Embryonic facial prominence (tissue), 1 donor: Measurements from ENCODE around the gene ATF7IP2.
"Not testable (repeated sequence)": the region's sequence is repeated elsewhere in the genome, so short reads cannot be mapped to it uniquely, and the experiment has no call there.

Source experiments
- DNase-seq: peaks from one replicate; pipeline ENCODE4 v3.0.0-alpha.2; 2016; ENCODE audit errors: extremely low spot score

ATF7IP2 gene

DNA sequence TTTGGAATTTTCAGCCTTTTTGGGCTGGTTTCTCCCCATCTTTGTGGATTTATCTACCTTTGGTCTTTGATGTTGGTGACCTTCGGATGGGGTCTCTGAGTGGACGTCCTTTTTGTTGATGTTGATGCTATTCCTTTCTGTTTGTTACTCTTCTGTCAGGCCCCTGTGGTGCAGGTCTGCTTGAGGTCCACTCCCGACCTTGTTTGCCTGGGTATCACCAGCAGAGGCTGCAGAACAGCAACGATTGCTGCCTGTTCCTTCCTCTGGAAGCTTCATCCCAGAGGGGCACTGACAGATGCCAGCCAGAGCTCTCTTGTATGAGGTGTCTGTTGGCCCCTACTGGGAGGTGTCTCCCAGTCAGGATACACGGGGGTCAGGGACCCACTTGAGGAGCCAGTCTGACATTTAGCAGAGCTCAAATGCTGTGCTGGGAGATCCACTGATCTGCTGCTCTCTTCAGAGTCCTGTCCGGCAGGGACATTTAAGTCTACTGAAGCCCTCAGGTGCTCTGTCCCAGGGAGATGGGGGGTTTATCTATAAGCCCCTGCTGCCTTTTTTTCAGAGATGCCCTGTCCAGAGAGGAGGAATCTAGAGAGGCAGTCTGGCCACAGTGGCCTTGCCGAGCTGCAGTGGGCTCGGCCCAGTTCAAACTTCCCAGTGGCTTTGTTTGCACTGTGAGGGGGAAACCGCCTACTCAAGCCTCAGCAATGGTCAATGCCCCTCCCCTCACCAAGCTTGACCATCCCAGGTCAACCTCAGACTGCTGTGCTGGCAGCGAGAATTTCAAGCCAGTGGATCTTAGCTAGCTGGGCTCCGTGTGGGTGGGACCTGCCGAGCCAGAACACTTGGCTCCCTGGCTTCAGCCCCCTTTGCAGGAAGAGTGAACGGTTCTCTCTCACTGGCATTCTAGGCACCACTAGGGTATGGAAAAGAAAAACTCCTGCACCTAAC lies 66.6 kb downstream of the ATF7IP2 start:
- not testable (repeated sequence) for DNase-seq

DNA sequence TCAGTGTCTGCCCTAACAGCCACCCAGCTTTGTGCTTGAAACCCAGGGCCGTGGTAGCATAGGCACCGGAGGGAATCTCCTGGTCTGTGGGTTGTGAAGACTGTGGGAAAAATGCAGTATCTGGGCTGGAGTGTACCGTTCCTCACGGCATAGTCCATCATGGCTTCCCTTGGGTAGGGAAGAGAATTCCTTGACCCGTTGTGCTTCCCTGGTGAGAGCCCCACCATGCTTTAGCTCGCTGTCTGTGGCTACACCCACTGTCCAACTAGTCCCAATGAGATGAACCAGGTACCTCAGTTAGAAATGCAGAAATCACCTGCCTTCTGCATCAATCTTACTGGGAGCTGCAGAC lies 67.3 kb downstream of the ATF7IP2 start:
- DNase-seq, result no peak

DNA sequence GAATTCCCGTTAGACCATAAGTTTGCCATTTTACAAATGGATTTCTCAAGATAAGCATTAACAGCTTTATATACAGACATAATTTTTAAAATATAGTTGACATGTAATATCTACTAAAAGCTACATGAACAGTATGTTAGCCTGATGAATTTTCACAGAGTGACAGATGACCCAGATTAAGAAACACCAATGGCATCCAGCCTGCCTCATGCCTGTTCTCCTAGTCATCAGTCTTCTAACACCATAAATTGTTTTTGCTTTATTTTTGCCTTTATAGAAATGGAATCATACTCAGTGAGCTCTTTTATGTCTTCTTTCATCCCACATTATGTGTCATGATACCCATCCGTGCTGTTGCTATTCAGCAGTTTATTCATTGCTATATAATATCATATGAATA lies 80.0 kb downstream of the ATF7IP2 start:
- DNase-seq, result no peak

DNA sequence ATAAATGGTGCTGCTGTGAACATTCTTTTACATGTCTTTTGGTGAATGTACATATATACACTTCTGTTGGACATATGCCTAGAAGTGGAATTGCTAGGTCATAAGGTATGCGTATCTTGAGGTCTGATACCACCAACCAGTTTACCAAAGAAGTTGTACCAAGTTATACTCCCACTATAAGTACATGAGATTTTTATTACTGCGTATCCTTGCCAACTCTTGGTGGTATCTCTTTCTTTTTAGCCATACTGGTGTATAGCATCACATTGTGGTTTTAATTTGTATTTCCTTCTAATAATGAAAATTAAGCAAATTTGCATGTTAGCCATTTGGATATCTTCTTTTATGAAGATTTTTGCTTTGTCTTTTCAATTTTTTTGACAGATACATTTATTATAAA lies 80.5 kb downstream of the ATF7IP2 start:
- no peak for DNase-seq

DNA sequence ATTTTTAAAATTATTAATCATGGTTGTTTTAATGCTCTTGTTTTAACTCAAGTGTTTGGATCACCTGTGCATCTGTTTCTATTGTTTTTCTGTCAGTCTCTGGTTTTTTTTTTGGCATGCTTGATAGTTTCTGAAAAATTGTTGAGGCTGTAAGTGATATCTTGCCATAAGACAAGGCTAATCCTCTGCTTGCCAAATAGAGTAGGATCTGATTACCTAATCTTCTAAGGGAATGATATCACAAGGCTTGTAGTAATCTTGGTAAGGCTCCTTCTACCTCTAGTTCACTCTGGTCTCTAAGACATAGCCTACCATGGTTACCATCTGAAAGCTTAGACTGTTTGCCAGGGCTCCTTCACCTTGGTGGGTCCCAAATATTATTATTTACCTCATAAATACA lies 81.0 kb downstream of the ATF7IP2 start:
- no peak for DNase-seq

DNA sequence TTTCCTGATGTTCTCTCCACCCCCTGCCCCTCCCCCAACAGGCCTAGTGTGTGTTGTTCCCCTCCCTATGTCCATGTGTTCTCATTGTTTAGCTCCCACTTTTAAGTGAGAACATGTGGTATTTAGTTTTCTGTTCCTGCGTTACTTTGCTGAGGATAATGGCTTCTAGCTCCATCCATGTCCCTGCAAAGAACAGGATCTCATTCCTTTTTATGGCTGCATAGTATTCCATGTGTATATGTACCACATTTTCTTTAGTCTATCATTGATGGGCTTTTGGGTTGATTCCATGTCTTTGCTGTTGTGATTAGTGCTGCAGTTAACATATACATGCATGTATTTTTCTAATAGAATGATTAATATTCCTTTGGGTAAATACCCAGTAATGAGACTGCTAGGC lies 90.8 kb downstream of the ATF7IP2 start:
- not testable (repeated sequence) for DNase-seq

DNA sequence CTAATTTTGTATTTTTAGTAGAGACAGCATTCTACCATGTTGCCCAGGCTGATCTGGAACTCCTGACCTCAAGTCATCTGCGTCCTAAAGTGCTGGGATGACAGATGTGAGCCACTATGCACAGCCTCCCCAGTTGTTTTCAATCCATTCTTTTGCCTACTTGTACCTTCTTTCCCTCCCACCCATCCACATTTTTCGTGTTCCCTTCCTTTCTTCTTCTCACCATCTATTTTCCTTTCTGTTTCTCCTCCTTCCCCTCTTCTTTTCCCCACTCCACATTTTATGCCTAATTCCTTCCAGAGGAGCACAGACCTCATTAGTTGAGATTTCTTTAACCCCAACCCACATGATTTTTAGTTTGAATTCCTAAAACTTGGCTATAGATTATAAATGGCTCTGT lies 94.3 kb downstream of the ATF7IP2 start:
- no peak for DNase-seq

DNA sequence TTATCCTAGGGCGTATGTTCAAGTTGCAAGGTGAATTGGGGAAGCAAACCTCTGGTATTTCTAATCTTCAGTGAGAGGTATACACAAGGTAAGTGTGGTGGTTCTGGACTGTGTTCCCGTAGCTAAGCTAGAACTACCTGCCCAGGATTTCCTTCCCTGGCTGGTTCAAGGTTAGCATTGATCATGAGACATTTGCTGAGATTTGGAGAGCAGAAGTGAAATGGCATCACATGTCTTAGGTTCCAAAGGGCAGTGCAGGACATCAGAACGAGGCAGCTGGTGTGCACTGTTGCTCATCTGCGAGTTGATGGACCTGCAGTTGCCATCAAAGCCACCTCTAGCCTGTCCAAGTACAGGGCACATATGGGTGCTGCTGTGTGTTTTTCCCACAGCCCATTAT lies 99.3 kb downstream of the ATF7IP2 start:
- DNase-seq, result no peak

DNA sequence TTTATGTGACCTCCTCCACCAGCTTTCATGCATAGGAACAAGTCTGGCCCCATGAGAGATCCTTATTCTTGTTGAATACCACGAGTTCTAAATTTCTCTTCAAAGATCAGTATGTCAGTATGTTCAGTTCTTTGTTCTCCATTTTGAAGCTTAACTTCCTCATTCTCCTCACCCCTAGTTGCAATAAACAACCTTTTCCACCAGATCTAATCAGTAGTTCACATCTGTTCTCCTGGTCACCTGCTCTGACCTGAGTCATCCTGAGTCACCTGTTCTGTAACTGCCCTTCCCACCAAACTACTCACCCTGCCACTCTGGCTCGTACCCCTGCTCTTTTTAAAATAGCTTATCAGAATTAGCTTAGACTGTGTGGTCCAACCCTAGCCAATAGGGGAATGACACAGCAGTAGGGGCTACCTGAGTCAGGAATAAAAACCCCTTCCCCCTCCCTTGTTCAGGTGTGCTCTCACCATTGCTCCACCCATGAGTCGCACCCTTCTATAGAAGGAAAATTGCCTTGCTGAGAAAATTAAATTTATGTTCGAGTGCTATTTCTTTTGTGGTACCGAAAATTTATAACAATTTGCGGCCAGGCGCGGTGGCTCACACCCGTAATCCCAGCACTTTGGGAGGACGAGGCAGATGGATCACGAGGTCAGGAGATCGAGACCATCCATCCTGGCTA lies 100.0 kb downstream of the ATF7IP2 start:
- no peak for DNase-seq

DNA sequence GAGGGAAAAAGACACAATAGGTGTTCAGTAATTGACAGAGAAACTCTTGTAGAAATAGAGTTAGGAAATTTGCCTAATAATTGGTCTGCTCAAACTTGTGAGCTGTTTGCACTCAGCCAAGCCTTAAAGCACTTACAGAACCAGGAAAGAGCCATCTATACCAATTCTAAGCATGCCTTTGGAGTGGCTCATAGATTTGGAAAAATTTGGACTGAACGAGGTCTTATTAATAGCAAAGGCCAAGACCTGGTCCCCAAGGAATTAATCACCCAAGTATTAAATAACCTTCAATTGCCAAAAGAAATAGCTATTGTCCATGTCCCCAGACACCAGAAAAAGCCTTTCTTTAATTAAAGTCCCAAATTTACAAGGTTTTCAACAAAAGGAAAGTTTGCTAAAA lies 104.3 kb downstream of the ATF7IP2 start:
- DNase-seq, result no peak

DNA sequence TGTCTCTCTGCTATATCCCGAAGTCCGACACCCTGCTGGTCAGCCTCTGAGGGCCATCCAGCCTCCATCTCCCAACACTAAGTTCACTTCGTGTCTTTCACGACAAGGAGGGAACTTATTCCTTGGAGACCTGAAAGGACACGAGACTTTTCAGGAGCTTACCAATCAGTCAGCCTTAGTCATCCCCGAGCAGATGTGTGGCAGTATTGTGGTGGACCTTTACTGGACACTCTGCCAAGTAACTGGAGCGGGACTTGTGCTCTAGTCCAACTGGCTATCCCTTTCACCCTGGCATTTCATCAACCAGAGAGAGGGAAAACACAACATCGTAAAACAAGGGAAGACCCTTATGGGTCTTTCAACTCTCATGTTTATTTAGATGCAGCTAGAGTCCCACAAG lies 107.4 kb downstream of the ATF7IP2 start:
- no peak for DNase-seq

DNA sequence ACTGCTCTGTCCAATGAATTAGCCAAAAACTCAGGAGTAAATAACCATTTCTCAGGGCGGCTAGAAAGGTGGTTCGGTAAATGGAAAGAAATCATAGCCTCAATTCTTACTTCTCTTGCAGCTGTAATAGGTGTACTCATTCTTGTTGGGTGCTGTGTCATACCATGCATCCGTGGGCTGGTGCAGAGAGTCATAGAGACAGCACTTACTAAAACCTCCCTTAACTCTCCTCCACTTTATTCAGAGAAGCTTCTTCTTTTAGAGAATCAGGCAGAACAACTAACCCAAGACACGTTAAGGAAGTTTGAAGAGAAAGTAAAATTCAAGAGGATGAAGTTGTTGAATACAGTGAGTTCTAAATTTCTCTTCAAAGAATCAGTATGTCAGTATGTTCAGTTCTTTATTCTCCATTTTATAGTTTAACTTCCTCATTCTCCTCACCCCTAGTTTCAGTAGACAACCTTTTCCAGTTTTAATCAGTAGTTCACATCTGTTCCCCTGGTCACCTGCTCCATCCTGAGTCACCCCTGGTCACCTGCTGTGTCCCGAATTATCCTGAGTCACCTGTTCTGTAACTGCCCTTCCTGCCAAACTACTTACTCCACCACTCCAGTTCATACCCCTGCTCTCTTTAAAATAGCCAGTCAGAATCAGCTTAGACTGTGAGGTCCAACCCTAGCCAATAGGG lies 108.6 kb downstream of the ATF7IP2 start:
- no peak for DNase-seq

DNA sequence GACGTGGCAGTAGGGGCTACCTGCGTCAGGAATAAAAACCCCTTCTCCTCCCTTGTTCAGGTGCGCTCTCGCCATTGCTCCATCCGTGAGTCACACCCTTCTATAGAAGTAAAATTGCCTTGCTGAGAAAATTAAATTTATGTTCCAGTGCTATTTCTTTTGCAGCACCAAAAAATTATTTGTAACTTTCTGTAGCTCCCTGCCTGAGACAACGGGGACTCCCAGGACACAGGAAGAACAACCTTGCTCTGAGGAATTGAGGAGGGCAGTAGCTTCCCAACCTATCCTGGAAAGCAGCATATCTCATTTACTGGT lies 109.1 kb downstream of the ATF7IP2 start:
- DNase-seq, result no peak

DNA sequence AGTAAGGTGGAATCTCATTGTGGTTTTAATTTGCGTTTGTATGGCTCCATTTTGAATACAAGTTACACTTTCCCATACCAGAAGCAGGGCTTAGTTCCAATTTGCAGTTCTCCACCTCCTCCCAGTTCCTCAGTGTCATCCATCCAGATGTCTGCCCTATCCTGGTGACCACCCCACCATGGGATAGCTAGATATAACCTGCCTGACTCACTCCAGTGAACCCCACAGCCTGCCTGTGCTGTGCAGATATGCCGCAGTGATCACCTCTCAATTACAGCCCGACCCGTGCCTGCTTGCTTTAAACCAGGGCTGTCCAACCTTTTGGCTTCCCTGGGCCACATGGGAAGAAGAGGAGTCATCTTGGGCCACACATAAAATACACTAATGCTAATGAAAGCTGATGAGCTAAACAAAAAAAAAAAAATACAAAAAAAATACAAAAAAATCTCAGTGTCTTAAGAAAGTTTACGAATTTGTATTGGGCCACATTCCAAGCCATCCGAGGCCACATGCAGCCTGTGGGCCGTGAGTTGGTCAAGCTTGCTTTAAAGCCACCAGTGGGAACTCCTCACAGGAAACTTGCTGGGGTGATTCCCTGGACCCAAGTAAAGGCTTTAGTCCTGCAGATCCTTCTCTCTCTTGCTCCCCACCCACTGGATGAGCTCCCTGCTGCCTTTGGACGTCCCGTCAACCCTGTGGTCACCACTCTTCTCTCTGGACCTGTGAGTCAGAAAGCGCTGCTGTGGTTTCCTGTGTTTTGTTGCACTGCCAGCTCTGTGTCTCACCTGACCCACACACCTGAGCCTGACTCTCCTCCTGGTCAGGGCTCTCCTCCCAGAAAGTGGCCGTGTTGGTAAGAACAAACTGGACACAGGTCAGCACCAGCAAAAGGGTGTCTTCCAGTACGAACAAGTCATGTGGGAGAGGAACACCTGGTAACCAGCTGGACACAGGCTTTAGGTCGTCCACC lies 111.6 kb downstream of the ATF7IP2 start:
- DNase-seq, result no peak

DNA sequence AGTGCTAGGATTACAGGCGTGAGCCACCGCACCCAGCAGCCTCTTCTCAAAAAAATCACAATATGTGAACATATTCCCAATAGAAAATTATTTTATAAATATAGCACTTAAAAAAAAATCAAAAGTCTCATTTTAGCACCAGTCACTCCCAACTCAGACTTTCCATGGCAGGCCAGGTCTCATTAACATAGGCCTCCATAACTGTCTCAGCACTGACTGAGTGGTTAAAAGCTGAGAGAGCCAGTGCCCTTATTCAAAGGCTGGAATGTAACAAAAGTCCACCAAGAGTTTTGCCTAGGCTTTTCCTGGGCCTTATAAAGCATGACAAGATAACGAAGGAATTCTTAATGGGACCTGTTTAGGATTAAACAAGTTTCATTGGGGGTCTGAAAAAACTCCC lies 114.7 kb downstream of the ATF7IP2 start:
- no peak for DNase-seq

DNA sequence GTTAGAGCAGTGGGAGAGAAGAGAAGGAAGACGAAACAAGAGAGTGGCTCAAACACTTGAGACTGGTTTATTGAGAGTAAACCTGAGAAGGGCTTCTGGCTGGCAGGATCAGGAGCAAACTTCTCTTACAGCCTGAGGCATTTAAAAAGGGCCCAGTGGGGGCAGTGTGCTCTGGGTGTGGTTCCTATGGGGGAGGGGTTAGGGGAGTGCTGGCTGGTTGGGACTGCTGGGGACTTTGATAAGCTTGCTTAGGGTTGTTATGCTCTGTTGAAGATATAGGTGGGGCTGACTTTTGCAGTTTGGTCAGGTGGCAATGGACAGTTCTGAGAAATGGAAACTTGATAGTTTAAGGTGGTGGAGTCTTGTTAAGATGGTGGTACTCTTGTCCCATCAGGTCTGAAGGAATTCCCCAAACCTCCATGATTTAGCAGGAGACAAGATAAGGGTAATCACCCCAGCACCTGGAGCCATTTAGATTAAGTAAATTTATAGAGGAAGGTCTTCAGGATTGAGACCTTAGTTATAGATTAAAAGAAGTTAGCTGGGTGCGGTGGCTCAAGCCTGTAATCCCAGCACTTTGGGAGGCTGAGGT lies 115.3 kb downstream of the ATF7IP2 start:
- DNase-seq, result no peak

DNA sequence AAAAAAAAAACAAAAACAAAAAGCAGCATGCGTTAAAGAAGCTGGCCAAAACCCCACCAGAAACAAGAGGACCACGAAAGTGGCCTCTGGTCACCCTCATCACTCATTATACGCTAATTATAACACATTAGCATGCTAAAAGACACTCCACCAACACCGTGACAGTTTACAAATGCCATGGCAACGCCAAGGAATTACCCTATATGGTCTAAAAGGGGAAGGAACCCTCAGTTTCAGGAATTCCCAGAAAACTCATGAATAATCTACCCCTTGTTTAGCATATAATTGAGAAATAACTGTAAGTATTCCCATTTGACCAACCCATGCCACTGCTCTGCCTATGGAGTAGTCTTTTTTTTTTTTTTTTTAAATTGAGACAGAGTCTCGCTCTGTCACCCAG lies 116.9 kb downstream of the ATF7IP2 start:
- no peak for DNase-seq

DNA sequence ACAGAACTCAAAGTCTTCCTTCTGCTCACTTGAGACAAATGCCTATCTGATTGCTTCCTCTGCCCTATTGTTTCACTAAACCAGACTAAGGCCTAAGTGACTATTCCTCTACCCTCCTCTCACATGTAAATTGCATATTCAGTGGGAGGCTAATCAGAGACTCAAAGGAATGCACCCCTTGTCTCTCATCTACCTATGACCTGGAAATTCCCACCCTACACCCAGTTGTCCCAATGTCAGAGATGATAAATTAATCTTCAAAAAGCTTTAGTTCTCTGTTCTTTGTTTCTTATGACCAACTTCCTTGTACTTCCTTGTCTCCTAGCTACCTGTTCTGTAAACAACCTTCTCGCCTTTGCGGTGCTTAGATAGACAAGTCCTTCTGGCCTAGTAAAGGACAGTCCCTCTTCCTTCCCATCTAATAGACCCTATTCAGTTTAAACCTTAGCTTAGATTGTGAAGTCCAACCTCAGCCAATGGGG lies 118.6 kb downstream of the ATF7IP2 start:
- DNase-seq, result no peak

DNA sequence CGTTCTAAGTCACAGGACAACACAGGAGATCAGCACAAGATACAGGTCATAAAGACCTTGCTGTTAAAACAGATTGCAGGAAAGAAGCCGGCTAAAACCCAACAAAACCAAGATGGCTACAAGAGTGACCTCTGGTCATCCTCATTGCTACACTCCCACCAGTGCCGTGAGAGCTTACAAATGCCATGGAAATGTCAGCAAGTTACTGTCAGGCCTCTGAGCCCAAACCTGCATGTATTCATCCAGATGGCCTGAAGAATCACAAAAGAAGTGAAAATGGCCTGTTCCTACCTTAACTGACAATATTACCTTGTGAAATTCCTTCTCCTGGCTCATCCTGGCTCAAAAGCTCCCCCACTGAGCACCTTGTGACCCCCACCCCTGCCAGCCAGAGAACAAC lies 119.4 kb downstream of the ATF7IP2 start:
- DNase-seq, result not testable (repeated sequence)

DNA sequence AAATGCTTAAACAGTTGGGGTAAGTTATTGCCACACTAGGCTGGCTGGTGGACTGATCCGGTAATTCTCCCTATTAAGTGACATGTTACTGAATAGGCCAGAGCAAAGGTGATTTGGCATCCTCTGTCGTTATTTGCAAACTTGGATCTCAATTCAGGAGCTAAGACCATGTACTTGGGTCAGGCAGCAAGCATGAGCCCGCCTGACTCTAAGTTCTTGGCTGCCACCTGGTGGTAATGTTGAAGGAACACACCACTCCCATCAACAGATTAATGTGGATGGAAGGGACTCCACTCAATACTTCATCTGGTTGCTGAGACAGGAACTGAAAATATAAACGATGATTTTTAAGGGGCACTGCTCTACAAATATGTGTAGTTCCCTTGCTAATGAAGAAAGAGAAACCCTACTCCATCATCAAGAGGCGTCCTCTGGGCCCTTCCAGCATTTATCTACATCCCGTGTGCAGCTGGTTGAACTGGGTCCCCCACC lies 123.7 kb downstream of the ATF7IP2 start:
- DNase-seq, result peak; percentile 61

DNA sequence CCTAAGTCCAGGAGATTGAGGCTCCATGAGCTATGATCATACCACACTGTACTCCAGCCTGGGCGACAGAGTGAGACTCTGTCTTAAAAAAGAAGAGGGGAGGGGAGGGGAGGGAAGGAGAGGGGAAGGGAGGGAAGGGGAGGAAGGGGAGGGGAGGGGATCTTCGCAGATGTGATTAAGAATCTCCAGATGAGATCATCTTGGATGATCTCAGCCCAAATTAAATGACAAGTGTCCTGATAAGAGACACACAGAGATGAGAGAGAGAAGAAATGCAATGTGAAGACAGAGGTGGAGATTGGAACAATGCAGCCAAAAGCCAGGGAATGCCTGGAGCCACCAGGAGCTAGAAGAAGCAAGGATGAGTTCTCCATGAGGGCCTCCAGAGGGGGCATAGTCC lies 124.4 kb downstream of the ATF7IP2 start:
- no peak for DNase-seq
